MM.1S (cell line): Measurements from ENCODE around the gene MTFMT.

Experiments
- CTCF ChIP-seq: fragments of 300-600 bp; sonication (generic); IDR thresholded peaks from 2 replicates; pipeline ENCODE4 v1.5.1; 2016; ENCODE audit warnings: antibody characterized with exemption, low read length, mixed read lengths
- EZH2 ChIP-seq: fragments of 300-600 bp; sonication (generic); optimal IDR thresholded peaks from 2 replicates; pipeline ENCODE3; 2017; ENCODE audit warnings: low read depth, mild to moderate bottlenecking, antibody characterized with exemption, low read length, mixed read lengths
- EZH2phosphoT487 ChIP-seq: fragments of 300-600 bp; sonication (generic); IDR thresholded peaks from 2 replicates; pipeline ENCODE4 v1.6.1; 2018; ENCODE audit warnings: antibody characterized with exemption, low read length

- TF ChIP-seq CTCF: no peak
- TF ChIP-seq EZH2phosphoT487: no peak
- no peak for TF ChIP-seq EZH2
Measured at GRCh38 chr15:65029736-65030208, 333 bp upstream of the MTFMT start.
